ENCODE measurements around the gene UBE2D4. TPM values are rescaled to one million over a fixed set of nuclear protein-coding genes. Genes with fewer than 3 reads are reported as not detected.

The UBE2D4 gene
- total and polyA plus RNA-seq, 2 donors (not counting 3 experiments of a cell fraction or from before 2014, with no cell fraction given) = 11.3 to 19.8 TPM

DNA sequence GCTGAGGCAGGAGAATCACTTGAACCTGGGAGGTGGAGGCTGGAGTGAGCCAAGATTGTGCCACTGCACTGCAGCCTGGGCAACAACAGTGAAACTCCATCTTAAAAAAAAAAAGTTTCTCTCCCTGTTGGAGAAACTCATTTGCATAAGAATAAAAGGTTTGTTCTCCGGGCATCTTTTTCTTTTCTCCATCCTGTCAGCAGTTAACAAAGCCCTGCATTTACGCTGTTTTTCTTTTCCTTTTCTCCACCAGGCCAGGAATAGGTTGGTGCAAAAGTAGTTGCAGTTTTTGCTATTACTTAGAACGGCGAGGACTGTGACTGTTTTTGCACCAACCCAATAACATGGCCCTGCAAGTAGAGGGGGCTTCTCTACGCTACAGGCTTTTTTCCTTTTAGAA is 10.3 kb upstream of the UBE2D4 start:
- Histone ChIP-seq H4K20me1 (replicated peaks; ENCODE audit: control insufficient read depth, extremely low read depth, insufficient read depth, low read length) (no peaks in the 10 kb centered on the region), H3K9me1 (replicated peaks; ENCODE audit: control insufficient read depth, extremely low read depth, insufficient read depth, low read length) (no peaks in the 10 kb centered on the region), H3K36me3 (ENCODE audit: control insufficient read depth in 2 of 2, extremely low read depth in 1 of 2, insufficient read depth in 2 of 2, low read length in 2 of 2) (no peaks in the 10 kb centered on the region), H3K4me3 (replicated peaks in 1 of 3; ENCODE audit: insufficient read depth in 1 of 3, low read depth in 1 of 3, low read length in 3 of 3) (no peak overlapping the region), H3K9me3 (replicated peaks; ENCODE audit: control insufficient read depth, insufficient read depth, low read length) (no peaks in the 10 kb centered on the region), H2AFZ (ENCODE audit: low read depth, low read length) (no peak overlapping the region), H3K79me2 (ENCODE audit: control insufficient read depth, insufficient read depth, low read length) (no peaks in the 10 kb centered on the region), H3K9ac (replicated peaks; ENCODE audit: extremely low read depth, insufficient read depth, low read length) (no peak overlapping the region), H3K4me2 (ENCODE audit: insufficient read depth, low read length) (no peak overlapping the region), H3K4me1 (ENCODE audit: control insufficient read depth, extremely low read depth, insufficient read depth, low read length) (no peaks in the 10 kb centered on the region), H3K27me3 (ENCODE audit: control insufficient read depth in 2 of 2, insufficient read depth in 2 of 2, low read length in 2 of 2) (no peaks in the 10 kb centered on the region), H3K27ac (ENCODE audit: insufficient read depth, low read depth, low read length) (no peak overlapping the region)
- TF ChIP-seq, protein P1, sequence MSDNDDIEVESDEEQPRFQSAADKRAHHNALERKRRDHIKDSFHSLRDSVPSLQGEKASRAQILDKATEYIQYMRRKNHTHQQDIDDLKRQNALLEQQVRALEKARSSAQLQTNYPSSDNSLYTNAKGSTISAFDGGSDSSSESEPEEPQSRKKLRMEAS (IDR thresholded peaks at IDR 0.05; ENCODE audit: insufficient read depth, insufficient read length) = no peak
- TF ChIP-seq, protein P2, sequence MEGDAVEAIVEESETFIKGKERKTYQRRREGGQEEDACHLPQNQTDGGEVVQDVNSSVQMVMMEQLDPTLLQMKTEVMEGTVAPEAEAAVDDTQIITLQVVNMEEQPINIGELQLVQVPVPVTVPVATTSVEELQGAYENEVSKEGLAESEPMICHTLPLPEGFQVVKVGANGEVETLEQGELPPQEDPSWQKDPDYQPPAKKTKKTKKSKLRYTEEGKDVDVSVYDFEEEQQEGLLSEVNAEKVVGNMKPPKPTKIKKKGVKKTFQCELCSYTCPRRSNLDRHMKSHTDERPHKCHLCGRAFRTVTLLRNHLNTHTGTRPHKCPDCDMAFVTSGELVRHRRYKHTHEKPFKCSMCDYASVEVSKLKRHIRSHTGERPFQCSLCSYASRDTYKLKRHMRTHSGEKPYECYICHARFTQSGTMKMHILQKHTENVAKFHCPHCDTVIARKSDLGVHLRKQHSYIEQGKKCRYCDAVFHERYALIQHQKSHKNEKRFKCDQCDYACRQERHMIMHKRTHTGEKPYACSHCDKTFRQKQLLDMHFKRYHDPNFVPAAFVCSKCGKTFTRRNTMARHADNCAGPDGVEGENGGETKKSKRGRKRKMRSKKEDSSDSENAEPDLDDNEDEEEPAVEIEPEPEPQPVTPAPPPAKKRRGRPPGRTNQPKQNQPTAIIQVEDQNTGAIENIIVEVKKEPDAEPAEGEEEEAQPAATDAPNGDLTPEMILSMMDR (IDR thresholded peaks at IDR 0.05; ENCODE audit: extremely low read depth in 1 of 2, insufficient read depth in 1 of 2, low read depth in 1 of 2, low read length in 2 of 2) = no peak
- TF ChIP-seq POLR2AphosphoS5 (IDR thresholded peaks at IDR 0.05; ENCODE audit: insufficient read depth, low read depth, low read length) (no peak), EZH2 (IDR thresholded peaks at IDR 0.05; ENCODE audit: borderline replicate concordance, low read depth, low read length, severe bottlenecking) (no peak), MYC (IDR thresholded peaks at IDR 0.05; ENCODE audit: low read depth, low read length) (no peak), POLR2A (IDR thresholded peaks at IDR 0.05; ENCODE audit: low read depth, low read length) (no peak), GATA2 (IDR thresholded peaks at IDR 0.05; ENCODE audit: insufficient read depth, insufficient read length, low read depth, low read length) (no peak), JUN (IDR thresholded peaks at IDR 0.05; ENCODE audit: borderline replicate concordance, insufficient read depth, insufficient read length, low read depth) (no peak), FOS (IDR thresholded peaks at IDR 0.05; ENCODE audit: borderline replicate concordance, insufficient read depth, low read length) (no peak)
- dilution Hi-C loops (cut with MboI; ENCODE audit: extremely low pct_ligation_motif_present, low sequenced_read_pairs) (no loop called here), intact Hi-C loops (cut with micrococcal nuclease) (no loop called here)
- FAIRE-seq (no peak), DNase-seq (ENCODE audit: low read depth, low spot score) (no peak)
- BruUV-seq (replicated peaks) = no TSS peak
- ChIA-PET POLR2A (no interaction called here), CTCF (no interaction called here)

Measured in endothelial cell of umbilical vein (primary cell).